Ascending aorta (tissue), 2 donors: ENCODE data around the gene KHDC3L. TPM values are rescaled to one million over a fixed set of nuclear protein-coding genes. Genes with fewer than 3 reads are reported as not detected.

Experiments used
- DNase-seq, 2 donors: peaks; one replicate each; pipeline ENCODE4 v3.0.0-alpha.2; 2019; ENCODE audit warnings: low spot score in 2 of 2
- H3K27ac ChIP-seq, 2 donors: fragments of 200-600 bp; sonication (generic); one replicate each; pipeline ENCODE4 v1.5.1; 2016 to 2017; ENCODE audit warnings: mild to moderate bottlenecking in 1 of 2
- H3K27me3 ChIP-seq: fragments of 200-600 bp; sonication (generic); one replicate; pipeline ENCODE4 v1.5.1; 2017
- H3K36me3 ChIP-seq, 2 donors: fragments of 200-600 bp; sonication (generic); one replicate each; pipeline ENCODE4 v1.5.1; 2016
- H3K4me1 ChIP-seq, 2 donors: fragments of 200-600 bp; sonication (generic); one replicate each; pipeline ENCODE4 v1.5.1; 2016 to 2017; ENCODE audit warnings: mild to moderate bottlenecking in 1 of 2
- H3K4me3 ChIP-seq, 2 donors: fragments of 200-600 bp; sonication (generic); one replicate each; pipeline ENCODE4 v1.5.1; 2016 to 2017; ENCODE audit warnings: mild to moderate bottlenecking in 1 of 2
- H3K9me3 ChIP-seq, 2 donors: fragments of 200-600 bp; sonication (generic); one replicate each; pipeline ENCODE4 v1.5.1; 2016
- CTCF ChIP-seq, 3 experiments: fragments of 200-600 bp in 2 of 3; fragments of 450-650 bp in 1 of 3; sonication (generic) in 2 of 3; IDR thresholded peaks; one replicate each; pipeline ENCODE4 v1.5.1; 2016 to 2019; ENCODE audit warnings: antibody characterized with exemption in 3 of 3, mild to moderate bottlenecking in 1 of 3, moderate library complexity in 1 of 3
- intact Hi-C: fragments of 100-400 bp; cut with DNase I; formaldehyde crosslinking; loops from one replicate; pipeline ENCODE4 v1.15.1; 2023
- total RNA-seq: library from RNA; depleted of rRNA; stranded (reverse); fragments of >200 nt; gene quantifications from one replicate; pipeline ENCODE4 v1.1.0, GENCODE V29; 2016

The KHDC3L gene
- total RNA-seq, 1 donor from 2014 or later, result not detected

GRCh38 chr6:73394577-73395354, 32.3 kb downstream of the KHDC3L start, which contains the start of gene DDX43:
DDX43 (plus strand) TSS chr6:73394828; CDS start chr6:73394906, 78 bp downstream.
- Histone ChIP-seq H3K27me3 (no peaks in the 10 kb centered on the region), H3K27ac (peak within 1 kb of the TSS; percentile 58 to 62), H3K36me3 (no peaks in the 10 kb centered on the region), H3K4me3 (peak within 1 kb of the TSS in 1 of 2 donors; percentile 41), H3K9me3 (no peaks in the 10 kb centered on the region), H3K4me1 (no peaks in the 10 kb centered on the region)
- intact Hi-C loops, result no loop called here
- DNase-seq, result peak; percentile 32 to 82
- TF ChIP-seq CTCF (IDR thresholded peaks at IDR 0.05), result no peak

GRCh38 chr6:73395875-73396274, 33.4 kb downstream of the KHDC3L start:
- no peak overlapping the region for H3K4me3 ChIP-seq
- H3K36me3 ChIP-seq, result no peaks in the 10 kb centered on the region
- TF ChIP-seq CTCF (IDR thresholded peaks at IDR 0.05), result no peak
- no peaks in the 10 kb centered on the region for H3K27me3 ChIP-seq
- H3K27ac ChIP-seq, result no peak overlapping the region
- DNase-seq, result no peak
- H3K4me1 ChIP-seq, result no peaks in the 10 kb centered on the region
- intact Hi-C loops, result no loop called here
- H3K9me3 ChIP-seq, result no peaks in the 10 kb centered on the region

GRCh38 chr6:73400656-73401055, 38.2 kb downstream of the KHDC3L start:
- Histone ChIP-seq H3K9me3 (no peaks in the 10 kb centered on the region), H3K4me3 (no peak overlapping the region), H3K4me1 (no peaks in the 10 kb centered on the region), H3K27ac (no peak overlapping the region), H3K27me3 (no peaks in the 10 kb centered on the region), H3K36me3 (no peaks in the 10 kb centered on the region)
- no peak for DNase-seq
- no peak for TF ChIP-seq CTCF (IDR thresholded peaks at IDR 0.05)
- intact Hi-C loops, result no loop called here

- no peak overlapping the region for H3K27ac ChIP-seq
- no peaks in the 10 kb centered on the region for H3K4me1 ChIP-seq
- H3K27me3 ChIP-seq, result no peaks in the 10 kb centered on the region
- no peak for DNase-seq
- no peak overlapping the region for H3K4me3 ChIP-seq
- intact Hi-C loops, result no loop called here
- no peaks in the 10 kb centered on the region for H3K36me3 ChIP-seq
- no peaks in the 10 kb centered on the region for H3K9me3 ChIP-seq
- no peak for TF ChIP-seq CTCF (IDR thresholded peaks at IDR 0.05)
Measured at GRCh38 chr6:73409395-73409794, 46.9 kb downstream of the KHDC3L start.

GRCh38 chr6:73413102-73413501, 50.6 kb downstream of the KHDC3L start:
- intact Hi-C loops, result no loop called here
- no peaks in the 10 kb centered on the region for H3K4me1 ChIP-seq
- no peaks in the 10 kb centered on the region for H3K27me3 ChIP-seq
- DNase-seq, result no peak
- H3K4me3 ChIP-seq, result no peak overlapping the region
- H3K9me3 ChIP-seq, result no peaks in the 10 kb centered on the region
- no peak overlapping the region for H3K27ac ChIP-seq
- no peak for TF ChIP-seq CTCF (IDR thresholded peaks at IDR 0.05)
- no peaks in the 10 kb centered on the region for H3K36me3 ChIP-seq

Other genes with a start within 250 kb of the KHDC3L start
- gene KHDC1L, start 137.2 kb upstream of the KHDC3L start, total RNA-seq, result not detected
- gene KHDC1, start 99.5 kb upstream of the KHDC3L start, total RNA-seq, result 1.9 TPM
- gene DPPA5, start 8.4 kb upstream of the KHDC3L start, total RNA-seq, result not detected
- gene OOEP, start 7.2 kb downstream of the KHDC3L start, total RNA-seq, result not detected
- gene DDX43, start 32.2 kb downstream of the KHDC3L start, total RNA-seq, result not detected
- gene CGAS, start 89.6 kb downstream of the KHDC3L start, total RNA-seq, result 15.9 TPM
- 12.5 TPM for gene MTO1, start 99.1 kb downstream of the KHDC3L start, total RNA-seq
- 4,361 TPM for gene EEF1A1, start 158.4 kb downstream of the KHDC3L start, total RNA-seq